HCT116 (cell line): ENCODE results near the gene TMEM203. TPM values are rescaled to one million over a fixed set of nuclear protein-coding genes. Genes with fewer than 3 reads are reported as not detected.

Experiments used
- ATAC-seq: fragments of 200-7000 bp; cut with Tn5 transposase; 2 replicates; pipeline ENCODE4 v1.9.1; 2020; ENCODE audit warnings: mild to moderate bottlenecking, moderate library complexity
- BruUV-seq: library from RNA; stranded (reverse); fragments of 400-500 nt; replicated peaks from 2 replicates; lab custom pipeline; 2021; lab: Mats Ljungman, UMichigan
- CTCF ChIA-PET: fragments of 300-600 bp; sonication (Branson Sonifier 250); formaldehyde crosslinking; loops from one replicate; lab custom pipeline; 2021; ENCODE audit warnings: antibody characterized with exemption; lab: Charles Lee
- POLR2A ChIA-PET: fragments of 300-600, 350-600 bp; sonication (Branson Sonifier 250); formaldehyde crosslinking; loops from one replicate; lab custom pipeline; 2021; ENCODE audit warnings: antibody characterized with exemption; lab: Charles Lee
- RAD21 ChIA-PET, 2 experiments: fragments of 300-600 bp; sonication (Branson Sonifier 250); formaldehyde crosslinking; loops; one replicate each; lab custom pipeline; 2023; ENCODE audit warnings: low total read pairs in 2 of 2; ENCODE audit not compliant: uncharacterized antibody in 2 of 2, unreplicated experiment in 2 of 2, low non-redundant PET in 1 of 2; lab: Charles Lee
- DNase-seq: peaks from one replicate; pipeline ENCODE4 v3.0.0-alpha.2; 2010; ENCODE audit warnings: low read depth, low spot score
- H2AFZ ChIP-seq: fragments of 200-600 bp; shearing (Covaris generic), sonication (generic); 2 replicates; pipeline ENCODE4 v1.6.1; 2017; ENCODE audit warnings: low read depth, mixed run types, mixed read lengths, antibody characterized with exemption, low read length; ENCODE audit not compliant: poor library complexity, severe bottlenecking
- H3K27ac ChIP-seq: 2 replicates; pipeline ENCODE4 v1.5.1; 2012; ENCODE audit warnings: low read depth, low read length
- H3K27me3 ChIP-seq: fragments of 200-600 bp; sonication (generic); 2 replicates; pipeline ENCODE4 v1.6.1; 2016; ENCODE audit warnings: mixed run types, low read length, mixed read lengths; ENCODE audit not compliant: insufficient read depth
- H3K36me3 ChIP-seq, 2 experiments: fragments of 200-500 bp in 1 of 2; fragments of 200-600 bp in 1 of 2; sonication (Bioruptor generic) in 1 of 2; sonication (generic) in 1 of 2; 2 replicates each; pipeline versions ENCODE4 v1.5.1 to v1.6.1; 2014 to 2016; ENCODE audit warnings: low read length in 2 of 2, inconsistent platforms in 1 of 2, mixed read lengths in 1 of 2, mixed run types in 1 of 2; ENCODE audit not compliant: insufficient read depth in 2 of 2, control insufficient read depth in 1 of 2
- H3K4me1 ChIP-seq, 2 experiments: fragments of 200-600 bp in 1 of 2; sonication (generic) in 1 of 2; 2 replicates each; pipeline versions ENCODE4 v1.5.1 to v1.6.1; 2012 to 2017; ENCODE audit warnings: low read length in 2 of 2, inconsistent platforms in 1 of 2, mild to moderate bottlenecking in 1 of 2, mixed read lengths in 1 of 2, mixed run types in 1 of 2, moderate library complexity in 1 of 2; ENCODE audit not compliant: insufficient read depth in 2 of 2, control insufficient read depth in 1 of 2
- H3K4me2 ChIP-seq: fragments of 200-600 bp; sonication (generic); 2 replicates; pipeline ENCODE4 v1.6.1; 2017; ENCODE audit warnings: mixed run types, low read length, mixed read lengths
- H3K4me3 ChIP-seq, 2 experiments: fragments of 200-600 bp in 1 of 2; sonication (generic) in 1 of 2; replicated peaks in 1 of 2; 2 replicates each; pipeline ENCODE4 v1.5.1; 2011 to 2016; ENCODE audit warnings: low read length in 2 of 2, control low read depth in 1 of 2, low read depth in 1 of 2, mild to moderate bottlenecking in 1 of 2, mixed read lengths in 1 of 2, mixed run types in 1 of 2
- H3K79me2 ChIP-seq: fragments of 200-600 bp; sonication (generic); 2 replicates; pipeline ENCODE4 v1.6.1; 2017; ENCODE audit warnings: mild to moderate bottlenecking, mixed run types, low read length, moderate library complexity, mixed read lengths; ENCODE audit not compliant: insufficient read depth
- H3K9ac ChIP-seq: fragments of 200-600 bp; sonication (generic); 2 replicates; pipeline ENCODE4 v1.6.1; 2016; ENCODE audit warnings: low read length, mixed read lengths
- H3K9me2 ChIP-seq: fragments of 200-600 bp; sonication (generic), shearing (Covaris generic); 2 replicates; pipeline ENCODE4 v1.6.1; 2017; ENCODE audit warnings: mixed run types, mild to moderate bottlenecking, moderate library complexity; ENCODE audit not compliant: insufficient read depth
- H3K9me3 ChIP-seq, 2 experiments: fragments of 200-500 bp in 1 of 2; fragments of 200-600 bp in 1 of 2; sonication (Bioruptor generic) in 1 of 2; sonication (generic) in 1 of 2; 2 replicates each; pipeline ENCODE4 v1.6.1; 2014 to 2017; ENCODE audit warnings: low read length in 2 of 2, mixed read lengths in 2 of 2, inconsistent platforms in 1 of 2, low read depth in 1 of 2, mild to moderate bottlenecking in 1 of 2, mixed run types in 1 of 2, moderate library complexity in 1 of 2; ENCODE audit not compliant: control insufficient read depth in 1 of 2, insufficient read depth in 1 of 2
- H4K20me1 ChIP-seq: fragments of 200-600 bp; sonication (generic), shearing (Covaris generic); 2 replicates; pipeline ENCODE4 v1.6.1; 2017; ENCODE audit warnings: mixed run types, mild to moderate bottlenecking, moderate library complexity; ENCODE audit not compliant: insufficient read depth
- CEBPB ChIP-seq: IDR thresholded peaks from 2 replicates; pipeline ENCODE4 v1.6.1; 2012; ENCODE audit warnings: low read depth
- EGR1 ChIP-seq: IDR thresholded peaks from 2 replicates; pipeline ENCODE4 v1.6.1; 2012; ENCODE audit warnings: low read depth
- EZH2phosphoT487 ChIP-seq: fragments of 200-600 bp; IDR thresholded peaks from 2 replicates; pipeline ENCODE4 v1.6.1; 2018; ENCODE audit warnings: antibody characterized with exemption, borderline replicate concordance
- FOSL1 ChIP-seq: IDR thresholded peaks from 2 replicates; pipeline ENCODE4 v1.6.1; 2012; ENCODE audit warnings: low read depth
- POLR2A ChIP-seq: IDR thresholded peaks from 2 replicates; pipeline ENCODE4 v1.7.0; 2011; ENCODE audit warnings: borderline replicate concordance; ENCODE audit not compliant: insufficient read depth, insufficient read length; ENCODE audit errors: extremely low read depth
- POLR2AphosphoS5 ChIP-seq: IDR thresholded peaks from 2 replicates; pipeline ENCODE4 v1.6.1; 2011; ENCODE audit warnings: mild to moderate bottlenecking, low read depth, low read length, moderate library complexity
- SP1 ChIP-seq: IDR thresholded peaks from 2 replicates; pipeline ENCODE4 v1.6.1; 2012; ENCODE audit warnings: low read depth
- YY1 ChIP-seq: IDR thresholded peaks from 2 replicates; pipeline ENCODE4 v1.6.1; 2011; ENCODE audit warnings: low read length, low read depth, moderate library complexity, mild to moderate bottlenecking; ENCODE audit not compliant: insufficient replicate concordance; ENCODE audit errors: extremely low read depth
- ZFX ChIP-seq: fragments of 450-650 bp; IDR thresholded peaks from 2 replicates; pipeline ENCODE4 v1.6.1; 2017
- ZNF274 ChIP-seq: fragments of 200-500 bp; sonication (Bioruptor generic); IDR thresholded peaks from 2 replicates; pipeline ENCODE4 v1.6.1; 2014; ENCODE audit warnings: mild to moderate bottlenecking, low read depth, low read length, inconsistent platforms
- intact Hi-C: fragments of 100-400 bp; cut with micrococcal nuclease; formaldehyde crosslinking; loops from 2 replicates; pipeline ENCODE4 v1.10.0; 2022
- total RNA-seq: library from RNA; stranded (reverse); gene quantifications from one replicate; pipeline ENCODE4 v1.2.1, GENCODE V29; 2021; ENCODE audit not compliant: unreplicated experiment
- TF ChIP-seq, protein P1 (sequence below), 3 experiments: fragments of 200-600 bp in 1 of 3; sonication (generic) in 1 of 3; IDR thresholded peaks in 2 of 3; conservative IDR thresholded peaks in 1 of 3; 2 replicates each; pipeline ENCODE4 v1.5.1; 2012 to 2017; ENCODE audit warnings: low read depth in 2 of 3, low read length in 2 of 3, antibody characterized with exemption in 1 of 3, borderline replicate concordance in 1 of 3, control low read depth in 1 of 3, mild to moderate bottlenecking in 1 of 3, mixed read lengths in 1 of 3, mixed run types in 1 of 3, moderate library complexity in 1 of 3; ENCODE audit not compliant: insufficient read depth in 1 of 3

Gene TMEM203
- total RNA-seq, 1 experiment from 2014 or later: 45.0 TPM

DNA sequence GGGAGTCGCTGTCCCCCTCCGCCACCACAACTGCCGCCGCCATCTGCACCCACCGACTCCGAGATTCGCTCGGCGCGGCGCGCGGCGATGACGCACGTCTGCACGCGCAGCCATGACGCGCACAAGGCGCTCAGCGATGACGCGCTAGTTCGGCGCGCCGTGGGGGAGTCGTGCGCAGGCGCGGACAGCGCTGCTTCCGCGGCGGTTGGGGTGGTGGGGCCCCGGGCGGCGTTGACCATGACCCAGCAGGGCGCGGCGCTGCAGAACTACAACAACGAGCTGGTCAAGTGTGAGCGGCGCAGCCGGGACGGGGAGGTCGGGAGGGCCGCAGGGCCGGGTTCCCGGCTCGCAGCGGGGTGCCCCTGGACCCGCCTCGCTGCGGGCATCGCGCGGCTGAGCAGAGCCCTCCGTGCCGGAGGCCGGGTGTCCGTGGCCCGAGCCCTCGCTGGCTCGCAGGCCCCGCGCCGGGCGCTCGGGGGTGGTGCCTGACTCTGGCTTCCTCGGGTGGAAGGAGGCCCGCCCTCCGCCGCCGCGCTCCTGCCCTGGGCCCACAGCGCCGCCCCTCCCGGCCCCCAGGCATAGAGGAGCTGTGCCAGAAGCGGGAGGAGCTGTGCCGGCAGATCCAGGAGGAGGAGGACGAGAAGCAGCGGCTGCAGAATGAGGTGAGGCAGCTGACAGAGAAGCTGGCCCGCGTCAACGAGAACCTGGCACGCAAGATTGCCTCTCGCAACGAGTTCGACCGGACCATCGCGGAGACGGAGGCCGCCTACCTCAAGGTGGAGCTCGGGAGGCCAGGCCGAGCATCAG, 16.8 kb downstream of the TMEM203 start, which contains the start of the genes ANAPC2 and SSNA1:
Gene ANAPC2, minus strand, starts transcription at position 71 of the 807 bp plus-strand sequence. Its CDS starts 28 bp downstream, at position 43.
Gene SSNA1, plus strand, starts transcription at position 187 of the 807 bp plus-strand sequence. Its CDS starts 51 bp downstream, at position 238.
- peak within 1 kb of the TSS; percentile 99 for H3K27ac ChIP-seq
- H3K4me1 ChIP-seq: peaks cover 16 to 33% of the 10 kb centered on the region in 2 experiments
- intact Hi-C loops: loop anchor here (5.0 kb wide), 1 partner anchor 39 kb away; the partner anchor contains the start of genes CYSRT1 and RNF224
- TF ChIP-seq EZH2phosphoT487 (no peak), POLR2A (peak; percentile 90), EGR1 (no peak), CEBPB (no peak), FOSL1 (no peak), ZFX (peak; percentile 93; the same call in 1 of the 2 replicates), SP1 (no peak), YY1 (peak; percentile 90), ZNF274 (no peak), POLR2AphosphoS5 (peak; percentile 78)
- TF ChIP-seq, protein P1, sequence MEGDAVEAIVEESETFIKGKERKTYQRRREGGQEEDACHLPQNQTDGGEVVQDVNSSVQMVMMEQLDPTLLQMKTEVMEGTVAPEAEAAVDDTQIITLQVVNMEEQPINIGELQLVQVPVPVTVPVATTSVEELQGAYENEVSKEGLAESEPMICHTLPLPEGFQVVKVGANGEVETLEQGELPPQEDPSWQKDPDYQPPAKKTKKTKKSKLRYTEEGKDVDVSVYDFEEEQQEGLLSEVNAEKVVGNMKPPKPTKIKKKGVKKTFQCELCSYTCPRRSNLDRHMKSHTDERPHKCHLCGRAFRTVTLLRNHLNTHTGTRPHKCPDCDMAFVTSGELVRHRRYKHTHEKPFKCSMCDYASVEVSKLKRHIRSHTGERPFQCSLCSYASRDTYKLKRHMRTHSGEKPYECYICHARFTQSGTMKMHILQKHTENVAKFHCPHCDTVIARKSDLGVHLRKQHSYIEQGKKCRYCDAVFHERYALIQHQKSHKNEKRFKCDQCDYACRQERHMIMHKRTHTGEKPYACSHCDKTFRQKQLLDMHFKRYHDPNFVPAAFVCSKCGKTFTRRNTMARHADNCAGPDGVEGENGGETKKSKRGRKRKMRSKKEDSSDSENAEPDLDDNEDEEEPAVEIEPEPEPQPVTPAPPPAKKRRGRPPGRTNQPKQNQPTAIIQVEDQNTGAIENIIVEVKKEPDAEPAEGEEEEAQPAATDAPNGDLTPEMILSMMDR (IDR thresholded peaks at IDR 0.05 in 2 of 3, conservative IDR thresholded peaks at IDR 0.05 in 1 of 3; ENCODE audit: borderline replicate concordance in 1 of 3, insufficient read depth in 1 of 3, low read depth in 2 of 3, low read length in 2 of 3): peak in 2 of 3 experiments; percentile 32 to 38; a peak in 3 of 6 replicates
- BruUV-seq: no TSS peak
- H3K4me3 ChIP-seq: peak within 1 kb of the TSS; percentile 98 to 100
- POLR2A ChIA-PET: interaction anchor here (0.8 to 3.5 kb wide), 14 partner anchors 10 to 59 kb away, joined by 3 to 20 read pairs (median 5); partner anchors contain the start of genes NDOR1, RNF224, TMEM203 and TPRN
- CTCF ChIA-PET: interaction anchor here (0.5 to 1.7 kb wide), 12 partner anchors 12 to 234 kb away, joined by 3 to 17 read pairs (median 4); partner anchors contain the start of genes EXD3, MAN1B1, NELFB and NOXA1
- H3K36me3 ChIP-seq: peaks cover 0 to 23% of the 10 kb centered on the region in 2 experiments; a peak in 1 of 4 replicates
- no peak within 1 kb of the TSS for H2AFZ ChIP-seq
- H3K9ac ChIP-seq: peak within 1 kb of the TSS; percentile 94
- H3K9me2 ChIP-seq: no peaks in the 10 kb centered on the region
- DNase-seq: peak; percentile 89
- RAD21 ChIA-PET: interaction anchor here (0.5 to 1.6 kb wide), 9 partner anchors 12 to 48 kb away, joined by 3 to 9 read pairs (median 4); partner anchors contain the start of genes RNF224 (in 2 of the 2) and TPRN (in 1 of the 2)
- H4K20me1 ChIP-seq: no peaks in the 10 kb centered on the region
- peak; percentile 84 for ATAC-seq
- no peaks in the 10 kb centered on the region for H3K9me3 ChIP-seq
- H3K27me3 ChIP-seq: no peaks in the 10 kb centered on the region
- peak within 1 kb of the TSS; percentile 98 for H3K4me2 ChIP-seq
- H3K79me2 ChIP-seq: peaks cover 56% of the 10 kb centered on the region
